ENCODE measurements around the gene ZBTB9. TPM values are rescaled to one million over a fixed set of nuclear protein-coding genes. Genes with fewer than 3 reads are reported as not detected.

ZBTB9 gene
- polyA plus RNA-seq, 3 donors = 0.42 to 2.0 (median 1.1) TPM

- peak in 2 of 3 donors; percentile 25 to 50 for DNase-seq
- peak overlapping the region; percentile 84 to 89 for H3K4me3 Mint-ChIP-seq
- no peaks in the 10 kb centered on the region for H3K9me3 ChIP-seq (replicated peaks in 1 of 2; ENCODE audit: control insufficient read depth in 1 of 2, insufficient read depth in 1 of 2, low read length in 2 of 2)
- H3K9me3 Mint-ChIP-seq = peaks cover 0 to 7% (median 0%) of the 10 kb centered on the region in 7 donors
- peaks cover 74% of the 10 kb centered on the region for H3K4me1 Mint-ChIP-seq
- TF ChIP-seq, protein P1, sequence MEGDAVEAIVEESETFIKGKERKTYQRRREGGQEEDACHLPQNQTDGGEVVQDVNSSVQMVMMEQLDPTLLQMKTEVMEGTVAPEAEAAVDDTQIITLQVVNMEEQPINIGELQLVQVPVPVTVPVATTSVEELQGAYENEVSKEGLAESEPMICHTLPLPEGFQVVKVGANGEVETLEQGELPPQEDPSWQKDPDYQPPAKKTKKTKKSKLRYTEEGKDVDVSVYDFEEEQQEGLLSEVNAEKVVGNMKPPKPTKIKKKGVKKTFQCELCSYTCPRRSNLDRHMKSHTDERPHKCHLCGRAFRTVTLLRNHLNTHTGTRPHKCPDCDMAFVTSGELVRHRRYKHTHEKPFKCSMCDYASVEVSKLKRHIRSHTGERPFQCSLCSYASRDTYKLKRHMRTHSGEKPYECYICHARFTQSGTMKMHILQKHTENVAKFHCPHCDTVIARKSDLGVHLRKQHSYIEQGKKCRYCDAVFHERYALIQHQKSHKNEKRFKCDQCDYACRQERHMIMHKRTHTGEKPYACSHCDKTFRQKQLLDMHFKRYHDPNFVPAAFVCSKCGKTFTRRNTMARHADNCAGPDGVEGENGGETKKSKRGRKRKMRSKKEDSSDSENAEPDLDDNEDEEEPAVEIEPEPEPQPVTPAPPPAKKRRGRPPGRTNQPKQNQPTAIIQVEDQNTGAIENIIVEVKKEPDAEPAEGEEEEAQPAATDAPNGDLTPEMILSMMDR (IDR thresholded peaks at IDR 0.05) = no peak
- WGBS (ENCODE audit: insufficient coverage) = 0% methylated on average over 35 of the region's 79 CpGs
- peak overlapping the region; percentile 39 to 72 (median 44) for H3K4me3 ChIP-seq (replicated peaks in 1 of 3; ENCODE audit: low read depth in 2 of 3, low read length in 3 of 3)
- H3K27ac Mint-ChIP-seq = peak overlapping the region in 5 of 7 donors; percentile 55 to 81 (median 77)
- peaks cover 14 to 39% (median 23%) of the 10 kb centered on the region in 3 donors for H3K27me3 Mint-ChIP-seq (ENCODE audit: low read depth in 3 of 3)
- peaks cover 2 to 13% of the 10 kb centered on the region in 2 donors for H3K36me3 Mint-ChIP-seq
- peaks cover 54 to 65% of the 10 kb centered on the region in 2 donors for H3K4me1 ChIP-seq (ENCODE audit: control insufficient read depth in 1 of 2, insufficient read depth in 2 of 2, low read length in 2 of 2)
- peaks cover 0 to 3% of the 10 kb centered on the region in 2 donors for H3K27me3 ChIP-seq (ENCODE audit: control insufficient read depth in 2 of 2, insufficient read depth in 2 of 2, low read length in 2 of 2)
- no peaks in the 10 kb centered on the region for H3K36me3 ChIP-seq (replicated peaks in 1 of 2; ENCODE audit: control insufficient read depth in 1 of 2, insufficient read depth in 2 of 2, low read length in 2 of 2)
- no peak overlapping the region for H3K27ac ChIP-seq (ENCODE audit: low read depth in 1 of 2, low read length in 2 of 2)
- H2AFZ ChIP-seq (ENCODE audit: insufficient read depth, low read depth, low read length, poor library complexity, severe bottlenecking) = no peak overlapping the region
- intact Hi-C loops (cut with micrococcal nuclease) = no loop called here
- peak overlapping the region; percentile 74 for H3K4me2 ChIP-seq (replicated peaks; ENCODE audit: extremely low read depth, low read length, poor library complexity, severe bottlenecking)
- H4K20me1 ChIP-seq (ENCODE audit: insufficient read depth, low read length) = no peaks in the 10 kb centered on the region
- H3K79me2 ChIP-seq (ENCODE audit: insufficient read depth, low read length) = no peaks in the 10 kb centered on the region
- no peak overlapping the region for H3K9ac ChIP-seq (ENCODE audit: insufficient read depth, low read length, poor library complexity, severe bottlenecking)
Observed at GRCh38 chr6:33427585-33428223, 26.7 kb upstream of the ZBTB9 start.

DNA sequence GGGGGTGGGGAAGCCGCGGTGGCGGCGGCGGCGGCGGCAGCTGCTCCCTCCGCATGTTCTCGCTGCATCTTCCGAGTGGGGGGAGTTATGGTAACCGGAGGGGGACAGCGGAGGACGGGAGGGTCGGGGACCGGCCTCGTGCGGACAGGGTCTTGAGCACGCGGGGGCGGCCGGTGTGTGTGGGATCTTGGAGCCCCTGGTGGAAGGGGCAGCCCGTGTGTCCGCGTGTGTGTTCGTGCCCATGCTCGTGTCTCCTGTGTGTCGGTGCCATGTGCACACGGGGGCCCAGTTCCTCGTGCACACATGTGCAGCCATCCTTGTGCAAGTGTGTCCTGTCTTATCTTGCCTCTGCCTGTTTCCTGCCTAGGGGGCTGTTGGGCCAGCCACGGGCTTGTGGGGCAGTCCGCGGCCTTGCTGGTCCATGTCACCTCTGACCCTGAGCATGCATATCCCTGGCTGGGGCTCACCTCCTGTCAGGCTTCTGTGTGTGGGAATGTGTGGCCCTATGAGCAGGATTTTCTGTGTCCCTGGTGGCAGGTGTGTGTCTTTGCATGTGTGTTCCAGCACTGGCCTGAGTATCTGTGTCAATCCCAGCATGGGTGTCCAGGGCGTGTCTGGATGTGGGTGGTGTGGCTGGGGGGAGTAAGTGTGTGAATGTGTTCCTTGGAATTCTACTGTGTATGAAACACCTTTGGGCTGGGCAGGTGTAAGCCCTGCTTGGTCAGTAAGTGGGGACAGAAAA, 26.0 kb upstream of the ZBTB9 start:
- peak in 1 of 3 donors; percentile 41 for DNase-seq
- Mint-ChIP-seq H3K27me3 (ENCODE audit: low read depth in 3 of 3) (peaks cover 19 to 45% (median 24%) of the 10 kb centered on the region in 3 donors), H3K27ac (peak overlapping the region in 6 of 7 donors; percentile 26 to 88 (median 63)), H3K4me1 (peaks cover 80% of the 10 kb centered on the region), H3K36me3 (peaks cover 2 to 18% of the 10 kb centered on the region in 2 donors), H3K9me3 (peaks cover 0 to 5% (median 0%) of the 10 kb centered on the region in 7 donors), H3K4me3 (peak overlapping the region; percentile 84 to 89)
- Histone ChIP-seq H3K4me2 (replicated peaks; ENCODE audit: extremely low read depth, low read length, poor library complexity, severe bottlenecking) (peak overlapping the region; percentile 74), H4K20me1 (ENCODE audit: insufficient read depth, low read length) (no peaks in the 10 kb centered on the region), H2AFZ (ENCODE audit: insufficient read depth, low read depth, low read length, poor library complexity, severe bottlenecking) (no peak overlapping the region), H3K9me3 (replicated peaks in 1 of 2; ENCODE audit: control insufficient read depth in 1 of 2, insufficient read depth in 1 of 2, low read length in 2 of 2) (no peaks in the 10 kb centered on the region), H3K4me3 (replicated peaks in 1 of 3; ENCODE audit: low read depth in 2 of 3, low read length in 3 of 3) (peak overlapping the region in 2 of 3 experiments; percentile 18 to 72), H3K27ac (ENCODE audit: low read depth in 1 of 2, low read length in 2 of 2) (no peak overlapping the region), H3K27me3 (ENCODE audit: control insufficient read depth in 2 of 2, insufficient read depth in 2 of 2, low read length in 2 of 2) (peaks cover 0 to 3% of the 10 kb centered on the region in 2 donors), H3K4me1 (ENCODE audit: control insufficient read depth in 1 of 2, insufficient read depth in 2 of 2, low read length in 2 of 2) (peaks cover 55 to 71% of the 10 kb centered on the region in 2 donors), H3K36me3 (replicated peaks in 1 of 2; ENCODE audit: control insufficient read depth in 1 of 2, insufficient read depth in 2 of 2, low read length in 2 of 2) (no peaks in the 10 kb centered on the region), H3K9ac (ENCODE audit: insufficient read depth, low read length, poor library complexity, severe bottlenecking) (no peak overlapping the region), H3K79me2 (ENCODE audit: insufficient read depth, low read length) (no peaks in the 10 kb centered on the region)
- TF ChIP-seq, protein P1 (IDR thresholded peaks at IDR 0.05) = peak; percentile 62
- 2% methylated on average over 33 of the region's 33 CpGs for WGBS (ENCODE audit: insufficient coverage)
- intact Hi-C loops (cut with micrococcal nuclease) = no loop called here
